Effector CD4-positive, alpha-beta T cell (primary cell): ENCODE data around the gene NUP133.
"Not testable (repeated sequence)": the region's sequence is repeated elsewhere in the genome, so short reads cannot be mapped to it uniquely, and the experiment has no call there.

Experiments
- DNase-seq: peaks from one replicate; pipeline ENCODE4 v3.0.0-alpha.2; 2020

Gene NUP133

GRCh38 chr1:229508823-229509337 is 739 bp upstream of the NUP133 start:
- DNase-seq, result no peak

- DNase-seq, result no peak
Observed at GRCh38 chr1:229507502-229507901, 639 bp downstream of the NUP133 start.

DNA sequence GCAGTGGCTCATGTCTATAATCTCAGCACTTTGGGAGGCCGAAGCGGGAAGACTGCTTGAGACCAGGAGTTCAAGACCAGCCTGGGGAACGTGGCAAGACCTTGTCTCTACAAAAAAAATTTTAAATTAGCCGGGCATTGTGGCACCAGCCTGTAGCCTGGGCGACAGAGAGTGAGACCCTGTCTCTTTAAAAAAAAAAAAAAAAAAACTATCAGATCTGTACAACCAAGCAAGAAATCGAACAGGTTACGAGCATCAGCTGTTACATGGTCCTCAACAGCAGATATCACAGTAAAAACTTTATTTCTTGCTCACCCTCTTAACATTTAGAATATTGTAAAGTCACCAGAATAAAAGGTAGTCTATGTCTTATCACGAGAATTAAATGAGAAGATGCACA is 1.5 kb downstream of the NUP133 start:
- DNase-seq, result no peak

- DNase-seq, result no peak
Observed at GRCh38 chr1:229495782-229496181, 12.4 kb downstream of the NUP133 start.

GRCh38 chr1:229487181-229487580 is 21.0 kb downstream of the NUP133 start:
- DNase-seq, result no peak

- DNase-seq, result no peak
Observed at GRCh38 chr1:229485318-229485717, 22.8 kb downstream of the NUP133 start.

DNA sequence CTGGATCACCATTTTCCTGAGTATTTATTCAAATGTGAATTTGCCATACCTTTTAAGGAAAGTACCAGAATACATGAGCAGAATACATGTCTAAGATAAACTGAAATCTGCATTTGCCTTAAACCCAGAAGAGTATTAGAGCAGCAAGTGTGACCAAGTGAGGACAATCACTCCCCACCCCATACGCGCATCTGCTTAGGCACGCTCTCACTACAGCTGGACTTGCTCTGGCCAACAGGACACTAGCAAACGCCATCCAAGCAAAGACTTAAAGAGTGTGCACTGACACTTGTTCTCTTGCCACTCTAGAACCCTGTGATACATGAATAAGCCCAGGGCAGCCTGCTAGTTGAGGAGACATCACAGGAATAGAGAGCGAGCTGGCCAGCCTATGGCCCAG is 25.6 kb downstream of the NUP133 start:
- DNase-seq, result no peak

- no peak for DNase-seq
Observed at GRCh38 chr1:229480495-229480894, 27.6 kb downstream of the NUP133 start.

DNA sequence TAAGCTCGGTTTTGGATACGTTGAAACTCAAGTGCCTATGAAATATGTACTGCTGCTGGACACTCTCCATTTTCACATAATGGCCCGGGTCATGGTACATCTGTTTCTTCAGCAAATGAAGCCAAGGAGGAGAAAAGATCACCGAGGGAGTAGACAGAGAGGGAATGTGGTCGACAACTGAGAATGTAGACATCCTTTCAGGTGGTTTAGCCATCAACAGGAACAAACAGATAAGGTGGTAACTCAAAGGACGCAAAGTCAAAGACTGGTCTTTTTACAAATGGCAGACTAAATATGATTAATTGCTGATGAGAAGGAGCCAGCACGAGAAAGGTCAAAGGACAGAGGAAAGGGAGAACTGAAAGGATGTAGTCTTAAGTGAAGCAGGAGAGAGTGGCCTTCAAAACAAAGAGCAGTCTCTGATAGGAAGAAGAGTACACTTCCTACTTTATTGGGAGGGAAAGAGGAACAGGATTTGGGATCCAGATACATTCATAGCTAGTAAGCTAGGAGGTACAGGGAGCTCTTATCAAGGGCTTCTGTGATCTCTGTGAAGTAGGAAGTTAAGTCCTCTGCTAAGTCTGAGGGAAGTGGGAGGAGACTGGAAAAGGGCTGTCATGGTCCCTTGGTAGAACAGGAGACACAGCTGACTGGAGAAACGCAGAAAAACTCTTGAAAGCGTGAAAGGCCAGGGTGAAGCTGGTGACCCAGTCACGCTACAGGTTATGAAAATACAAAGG is 28.3 kb downstream of the NUP133 start:
- no peak for DNase-seq

DNA sequence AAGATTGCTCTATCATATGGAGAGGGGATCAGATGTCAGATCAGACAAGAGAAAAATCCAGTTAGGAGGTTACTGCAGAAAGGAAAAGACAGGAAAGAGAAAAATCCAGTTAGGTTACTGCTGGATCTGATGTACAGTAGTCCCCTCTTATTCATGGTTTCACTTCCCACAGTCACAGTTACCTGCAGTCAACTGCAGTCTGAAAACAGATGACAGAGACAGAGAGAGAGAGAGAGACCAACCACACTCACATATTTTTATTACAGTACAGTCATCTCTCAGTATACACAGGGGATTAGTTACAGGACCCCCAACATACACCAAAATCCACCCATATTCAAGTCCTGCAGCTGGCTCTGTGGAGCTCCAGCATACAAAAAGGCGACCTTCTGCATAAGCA is 29.3 kb downstream of the NUP133 start:
- no peak for DNase-seq

- DNase-seq, result not testable (repeated sequence)
Observed at GRCh38 chr1:229475859-229476258, 32.3 kb downstream of the NUP133 start.

GRCh38 chr1:229474509-229474908 is 33.6 kb downstream of the NUP133 start:
- no peak for DNase-seq

DNA sequence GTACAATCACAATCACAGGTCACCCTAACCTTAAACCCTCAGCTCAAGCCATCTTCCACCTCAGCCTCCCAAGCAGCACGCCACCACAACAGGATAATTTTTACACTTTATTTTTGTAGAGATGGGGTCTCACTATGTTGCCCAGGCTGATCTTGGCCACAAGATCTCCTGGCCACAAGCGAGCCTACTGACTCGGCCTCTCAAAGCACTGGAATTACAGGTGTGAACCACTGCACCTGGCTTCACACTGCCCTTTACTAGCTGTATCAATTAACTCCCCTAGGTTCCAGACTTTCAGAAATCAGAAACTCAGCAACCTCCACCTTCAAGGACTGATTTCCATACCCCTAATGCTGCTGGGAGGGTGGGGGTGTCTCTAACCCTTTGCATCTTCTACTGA is 37.0 kb downstream of the NUP133 start:
- DNase-seq, result no peak

- no peak for DNase-seq
Observed at GRCh38 chr1:229470406-229471043, 37.6 kb downstream of the NUP133 start.

DNA sequence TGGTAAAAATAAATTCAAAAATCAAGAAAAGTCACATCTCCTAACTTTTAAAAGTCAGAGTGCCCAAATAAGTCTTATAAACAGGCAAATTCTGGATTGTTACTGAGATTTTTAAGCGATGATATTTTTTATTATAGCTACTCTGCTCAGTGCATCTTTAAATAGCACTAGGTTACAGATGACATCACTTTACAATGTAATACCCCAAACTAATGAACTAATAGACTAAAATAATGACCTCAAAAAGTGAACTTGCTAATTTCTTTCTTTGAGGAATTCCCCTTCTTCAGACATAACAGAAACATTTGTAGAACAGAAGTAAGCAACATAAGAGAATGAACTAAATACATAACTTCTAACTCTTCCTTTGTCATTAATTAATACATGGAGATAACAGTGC is 41.3 kb downstream of the NUP133 start:
- no peak for DNase-seq

GRCh38 chr1:229464672-229465071 is 43.5 kb downstream of the NUP133 start:
- no peak for DNase-seq

- DNase-seq, result no peak
Observed at GRCh38 chr1:229461032-229461668, 47.0 kb downstream of the NUP133 start.

- no peak for DNase-seq
Observed at GRCh38 chr1:229459815-229460214, 48.3 kb downstream of the NUP133 start.

GRCh38 chr1:229457436-229457835 is 50.7 kb downstream of the NUP133 start:
- DNase-seq, result no peak

DNA sequence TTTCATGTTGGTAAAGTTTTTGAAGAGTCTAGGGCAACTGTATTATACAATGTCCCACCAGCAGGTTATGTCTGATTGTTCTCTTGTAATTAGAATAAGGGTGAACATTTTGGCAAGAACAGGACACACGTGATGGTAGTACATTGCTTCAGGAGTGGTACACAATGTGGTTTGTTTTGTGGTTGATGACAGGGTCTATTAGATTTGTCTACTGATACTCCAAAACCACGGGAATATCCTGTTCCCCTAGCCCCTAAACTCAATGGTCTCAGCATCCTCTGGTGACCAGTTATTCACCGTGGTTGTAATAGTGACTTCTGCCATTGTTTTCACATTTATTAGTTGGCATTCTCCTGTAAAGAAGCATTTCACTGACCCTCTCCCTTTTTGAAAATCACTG is 52.1 kb downstream of the NUP133 start:
- no peak for DNase-seq

GRCh38 chr1:229454056-229454455 is 54.1 kb downstream of the NUP133 start:
- DNase-seq, result no peak

DNA sequence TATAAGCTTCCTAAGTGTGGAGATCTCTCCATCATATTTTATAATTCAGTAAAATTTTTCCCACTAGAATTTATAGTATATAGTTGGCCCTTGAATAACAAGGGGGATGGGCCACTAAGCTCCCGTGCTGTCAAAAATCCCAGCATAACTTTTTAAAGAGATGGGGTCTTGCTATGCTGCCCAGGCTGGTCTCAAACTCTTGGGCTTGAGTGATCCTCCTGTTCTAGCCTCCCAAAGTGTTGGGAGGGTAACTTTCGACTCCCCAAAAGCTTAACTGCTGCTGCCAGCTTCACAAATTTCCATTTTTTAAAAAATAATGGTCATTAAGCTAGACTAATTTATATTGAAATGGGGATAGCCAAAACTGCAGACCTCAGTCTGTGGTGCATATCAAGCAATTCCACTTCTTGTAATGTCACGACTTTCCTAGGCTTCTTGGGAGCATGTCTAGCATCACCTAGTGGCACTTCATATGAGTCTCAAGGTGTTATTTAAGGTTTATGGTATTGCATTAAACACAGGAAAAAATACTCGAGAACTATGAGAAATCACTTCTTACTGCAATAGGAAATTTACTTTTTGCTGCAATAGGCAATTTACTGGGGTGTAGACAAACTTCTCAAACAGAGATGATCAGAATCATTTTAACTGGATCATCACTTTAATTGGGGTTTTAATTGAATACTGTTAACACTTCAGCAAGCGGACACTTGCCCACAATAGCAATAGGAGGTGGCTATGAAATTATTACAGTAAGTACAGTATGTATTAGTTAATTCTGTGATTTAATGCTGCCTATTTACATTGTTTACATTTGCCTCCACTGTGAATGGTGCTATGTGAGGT is 55.0 kb downstream of the NUP133 start:
- DNase-seq, result no peak

DNA sequence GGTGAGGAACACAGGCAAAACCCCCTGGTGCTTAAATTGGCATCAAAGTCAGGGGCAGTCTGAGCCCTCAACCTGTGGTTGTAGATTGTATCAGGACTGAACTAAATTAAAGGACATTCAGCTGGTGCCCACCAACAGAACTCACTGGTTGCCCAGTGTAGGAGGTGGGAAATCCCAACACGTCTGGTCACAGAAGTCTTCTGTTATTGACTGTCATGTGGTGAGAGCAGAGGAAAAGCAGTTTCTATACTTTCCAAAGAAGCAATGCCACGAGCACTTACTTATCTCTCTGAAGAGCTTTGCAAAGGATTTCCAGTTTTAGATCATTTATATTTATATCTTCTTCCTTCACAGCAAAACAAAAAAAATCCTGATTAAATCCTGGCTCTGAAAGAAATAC is 59.3 kb downstream of the NUP133 start:
- no peak for DNase-seq
